A549 (cell line): ENCODE results near the gene XRCC3.

Experiments used
- BHLHE40 ChIP-seq: IDR thresholded peaks from 2 replicates; pipeline ENCODE4 v1.6.1; 2012; ENCODE audit warnings: low read depth, low read length, inconsistent platforms
- CBX8 ChIP-seq: fragments of 200-600 bp; sonication (generic); IDR thresholded peaks from 2 replicates; pipeline ENCODE4 v1.6.1; 2016
- CTCF ChIP-seq: fragments of >200 bp; sonication (Bioruptor Twin); formaldehyde crosslinking; IDR thresholded peaks from 3 replicates; pipeline ENCODE4 v1.5.1; 2016
- EP300 ChIP-seq, 2 experiments: fragments of >200 bp; sonication (Bioruptor Twin); formaldehyde crosslinking; IDR thresholded peaks; 2 replicates in 1 of 2; 3 replicates in 1 of 2; pipeline ENCODE4 v1.6.1; 2016 to 2017
- HOXA7 ChIP-seq: fragments of 250-450 bp; sonication (Bioruptor Pico); IDR thresholded peaks from 2 replicates; pipeline ENCODE4 v1.5.0; 2020; ENCODE audit warnings: mild to moderate bottlenecking, moderate library complexity
- JUN ChIP-seq, 2 experiments: fragments of >200 bp; sonication (Bioruptor Twin); formaldehyde crosslinking; IDR thresholded peaks; 2 replicates in 1 of 2; 3 replicates in 1 of 2; pipeline ENCODE4 v1.6.1; 2016 to 2017
- MAFK ChIP-seq: fragments of 450-650 bp; IDR thresholded peaks from 2 replicates; pipeline ENCODE4 v1.6.1; 2014; ENCODE audit not compliant: partially characterized antibody
- NFE2L2 ChIP-seq: fragments of 150-350 bp; conservative IDR thresholded peaks from 2 replicates; pipeline ENCODE4 v1.6.1; 2014; ENCODE audit warnings: low read length
- PHF8 ChIP-seq: fragments of 200-600 bp; sonication (generic); IDR thresholded peaks from 2 replicates; pipeline ENCODE4 v1.6.1; 2016; ENCODE audit warnings: low read depth, mild to moderate bottlenecking, antibody characterized with exemption, moderate library complexity, borderline replicate concordance
- POLR2A ChIP-seq: IDR thresholded peaks from 2 replicates; pipeline ENCODE4 v1.6.1; 2012; ENCODE audit warnings: mild to moderate bottlenecking, low read length
- RFX5 ChIP-seq: fragments of 450-650 bp; IDR thresholded peaks from 2 replicates; pipeline ENCODE4 v1.7.1; 2014; ENCODE audit warnings: antibody characterized with exemption, mild to moderate bottlenecking, moderate library complexity
- RNF2 ChIP-seq: fragments of 200-600 bp; sonication (generic); IDR thresholded peaks from 2 replicates; pipeline ENCODE4 v1.6.1; 2016; ENCODE audit warnings: low read depth, mild to moderate bottlenecking, antibody characterized with exemption, moderate library complexity, borderline replicate concordance
- TF ChIP-seq, protein P1 (sequence below): fragments of 450-650 bp; IDR thresholded peaks from 2 replicates; pipeline ENCODE4 v1.6.1; 2014; ENCODE audit warnings: antibody characterized with exemption
- TF ChIP-seq, protein P2 (sequence below): fragments of 200-600 bp; sonication (generic); IDR thresholded peaks from 2 replicates; pipeline ENCODE4 v1.6.1; 2016; ENCODE audit warnings: antibody characterized with exemption, mild to moderate bottlenecking, moderate library complexity

DNA sequence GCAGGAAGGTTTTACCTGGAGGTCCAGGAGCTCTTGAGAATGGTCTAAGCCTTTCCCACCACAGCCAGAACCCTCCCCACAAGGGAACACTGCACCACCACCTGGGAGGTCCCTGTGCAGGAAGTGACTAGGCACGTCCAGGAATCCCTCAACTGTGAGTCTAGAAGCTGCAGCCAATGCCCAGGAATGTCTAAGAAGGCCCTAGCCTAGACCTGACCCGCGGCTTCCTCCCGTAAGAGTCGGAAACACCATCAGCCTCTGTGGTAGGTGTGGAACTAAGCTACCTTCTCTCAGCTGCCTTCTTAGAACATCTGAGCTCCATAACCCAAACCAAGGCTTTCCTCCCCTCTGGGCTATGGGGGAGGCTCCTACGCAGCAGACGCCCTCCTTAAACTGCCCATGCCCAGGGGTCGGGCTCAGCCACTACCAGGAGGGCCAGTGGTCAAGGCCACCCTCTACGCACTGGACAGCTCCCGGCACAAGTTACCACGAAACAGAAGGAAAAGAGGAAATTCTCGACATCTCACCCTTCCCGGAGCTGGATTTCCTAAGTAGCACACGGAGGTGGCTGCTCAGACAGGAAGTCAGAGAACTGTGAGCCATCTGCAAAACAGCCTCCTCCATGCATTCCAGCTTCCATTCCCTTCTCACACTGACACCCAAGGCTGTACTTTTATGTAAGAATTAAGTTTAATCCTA lies 25.9 kb upstream of the XRCC3 start:
- TF ChIP-seq RFX5 (no peak), EP300 (IDR thresholded peaks at IDR 0.05) (no peak), CTCF (no peak), RNF2 (no peak), JUN (IDR thresholded peaks at IDR 0.05) (no peak), MAFK (no peak), NFE2L2 (no peak), BHLHE40 (no peak), HOXA7 (CRISPR knock-in tag) (no peak), PHF8 (no peak), POLR2A (no peak), CBX8 (no peak)
- TF ChIP-seq, protein P1, sequence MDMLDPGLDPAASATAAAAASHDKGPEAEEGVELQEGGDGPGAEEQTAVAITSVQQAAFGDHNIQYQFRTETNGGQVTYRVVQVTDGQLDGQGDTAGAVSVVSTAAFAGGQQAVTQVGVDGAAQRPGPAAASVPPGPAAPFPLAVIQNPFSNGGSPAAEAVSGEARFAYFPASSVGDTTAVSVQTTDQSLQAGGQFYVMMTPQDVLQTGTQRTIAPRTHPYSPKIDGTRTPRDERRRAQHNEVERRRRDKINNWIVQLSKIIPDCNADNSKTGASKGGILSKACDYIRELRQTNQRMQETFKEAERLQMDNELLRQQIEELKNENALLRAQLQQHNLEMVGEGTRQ, result no peak
- TF ChIP-seq, protein P2, sequence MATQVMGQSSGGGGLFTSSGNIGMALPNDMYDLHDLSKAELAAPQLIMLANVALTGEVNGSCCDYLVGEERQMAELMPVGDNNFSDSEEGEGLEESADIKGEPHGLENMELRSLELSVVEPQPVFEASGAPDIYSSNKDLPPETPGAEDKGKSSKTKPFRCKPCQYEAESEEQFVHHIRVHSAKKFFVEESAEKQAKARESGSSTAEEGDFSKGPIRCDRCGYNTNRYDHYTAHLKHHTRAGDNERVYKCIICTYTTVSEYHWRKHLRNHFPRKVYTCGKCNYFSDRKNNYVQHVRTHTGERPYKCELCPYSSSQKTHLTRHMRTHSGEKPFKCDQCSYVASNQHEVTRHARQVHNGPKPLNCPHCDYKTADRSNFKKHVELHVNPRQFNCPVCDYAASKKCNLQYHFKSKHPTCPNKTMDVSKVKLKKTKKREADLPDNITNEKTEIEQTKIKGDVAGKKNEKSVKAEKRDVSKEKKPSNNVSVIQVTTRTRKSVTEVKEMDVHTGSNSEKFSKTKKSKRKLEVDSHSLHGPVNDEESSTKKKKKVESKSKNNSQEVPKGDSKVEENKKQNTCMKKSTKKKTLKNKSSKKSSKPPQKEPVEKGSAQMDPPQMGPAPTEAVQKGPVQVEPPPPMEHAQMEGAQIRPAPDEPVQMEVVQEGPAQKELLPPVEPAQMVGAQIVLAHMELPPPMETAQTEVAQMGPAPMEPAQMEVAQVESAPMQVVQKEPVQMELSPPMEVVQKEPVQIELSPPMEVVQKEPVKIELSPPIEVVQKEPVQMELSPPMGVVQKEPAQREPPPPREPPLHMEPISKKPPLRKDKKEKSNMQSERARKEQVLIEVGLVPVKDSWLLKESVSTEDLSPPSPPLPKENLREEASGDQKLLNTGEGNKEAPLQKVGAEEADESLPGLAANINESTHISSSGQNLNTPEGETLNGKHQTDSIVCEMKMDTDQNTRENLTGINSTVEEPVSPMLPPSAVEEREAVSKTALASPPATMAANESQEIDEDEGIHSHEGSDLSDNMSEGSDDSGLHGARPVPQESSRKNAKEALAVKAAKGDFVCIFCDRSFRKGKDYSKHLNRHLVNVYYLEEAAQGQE, result no peak
